T-helper 2 cell (primary cell): ENCODE measurements around the gene SMG6.

Experiments used
- DNase-seq, 5 experiments: peaks; one replicate each; pipeline versions ENCODE4 v3.0.0 to v3.0.0-alpha.2; 2012 to 2022

Gene SMG6

DNA sequence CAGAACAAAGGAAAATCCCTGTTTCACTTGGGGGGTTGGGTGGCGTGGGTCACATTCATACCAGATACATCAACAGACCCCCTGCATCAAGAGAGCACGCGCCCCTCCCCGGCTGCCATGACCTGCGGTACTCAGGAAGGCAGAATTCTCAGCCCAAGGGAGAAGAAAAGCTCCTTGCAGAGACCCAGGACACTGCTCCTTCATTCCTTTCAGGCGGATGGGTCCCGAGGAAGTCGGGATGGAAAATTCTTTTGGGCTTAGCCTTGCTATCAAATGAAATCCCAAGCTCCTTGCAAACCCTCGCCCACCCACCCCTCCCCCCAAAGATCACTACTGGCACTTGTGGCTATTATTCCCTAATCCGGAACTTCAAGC is 208.1 kb downstream of the SMG6 start:
- no peak for DNase-seq

DNA sequence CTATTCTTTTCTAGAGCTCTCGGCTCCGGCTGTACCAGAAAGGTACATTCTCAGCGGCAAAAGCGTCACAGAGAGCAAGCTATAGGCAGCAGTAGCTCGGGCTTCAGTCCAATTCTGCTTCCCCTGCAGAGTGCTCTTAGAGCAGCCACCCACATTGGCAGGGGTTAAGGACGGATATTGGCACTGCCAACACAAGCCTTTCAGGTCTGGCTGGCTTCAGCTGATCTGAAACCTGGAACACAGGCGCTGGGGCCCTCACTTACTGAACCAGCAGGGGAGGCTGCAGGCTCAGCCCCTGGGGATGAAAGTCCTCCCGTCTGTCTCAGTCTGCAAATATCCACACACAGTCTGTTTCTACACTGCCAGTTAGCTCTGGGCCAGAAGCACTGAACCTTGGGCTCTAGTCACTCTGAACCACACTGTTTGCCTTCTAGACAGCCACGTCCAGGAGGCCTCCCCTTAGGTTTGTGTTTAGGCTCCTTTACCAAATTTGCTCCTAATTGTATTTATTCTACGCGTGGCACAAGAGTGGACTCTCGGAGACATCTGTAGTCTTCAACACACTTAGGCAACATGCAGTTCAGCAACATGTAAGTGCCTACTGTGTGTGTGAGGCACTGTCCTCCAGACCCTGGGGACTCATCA is 208.6 kb downstream of the SMG6 start:
- no peak for DNase-seq

DNA sequence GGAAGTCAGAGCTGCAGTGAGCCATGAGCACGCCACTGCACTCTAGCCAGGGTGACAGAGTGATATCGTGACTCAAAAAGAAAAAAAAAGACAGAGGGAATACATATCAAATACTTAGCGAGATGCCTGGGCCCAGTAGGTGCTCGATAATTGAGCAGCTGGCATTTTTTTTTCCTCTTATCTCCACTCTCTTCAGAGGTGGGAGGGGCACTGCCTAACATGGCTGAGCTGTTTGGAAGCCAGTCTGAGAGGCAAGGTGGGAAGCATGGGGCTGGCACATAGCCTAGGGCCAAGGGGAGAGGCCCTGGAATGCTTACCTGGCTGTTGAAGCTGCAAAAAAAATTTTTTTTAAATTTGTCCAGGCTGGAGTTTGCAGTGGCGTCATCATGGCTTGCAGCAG is 210.2 kb downstream of the SMG6 start:
- DNase-seq = no peak

DNA sequence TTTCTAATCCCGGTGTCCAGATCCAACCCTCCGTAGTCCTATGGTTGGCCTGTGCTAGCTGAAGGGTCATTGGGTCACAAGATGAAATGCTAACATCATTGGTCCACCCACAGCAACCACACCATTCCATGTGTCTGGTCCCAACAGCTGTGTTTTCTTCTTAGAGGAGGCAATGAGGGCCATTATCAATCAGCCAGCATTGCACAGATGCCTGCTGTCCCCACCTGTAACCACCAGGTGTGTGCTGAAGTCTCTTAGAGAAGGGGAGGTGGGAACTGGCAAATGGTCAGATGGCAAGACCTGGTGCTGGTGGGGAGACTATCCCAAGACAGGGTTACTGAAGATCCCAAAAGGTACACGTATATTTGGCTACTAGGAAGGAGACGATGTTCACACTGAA is 211.3 kb downstream of the SMG6 start:
- DNase-seq = no peak

DNA sequence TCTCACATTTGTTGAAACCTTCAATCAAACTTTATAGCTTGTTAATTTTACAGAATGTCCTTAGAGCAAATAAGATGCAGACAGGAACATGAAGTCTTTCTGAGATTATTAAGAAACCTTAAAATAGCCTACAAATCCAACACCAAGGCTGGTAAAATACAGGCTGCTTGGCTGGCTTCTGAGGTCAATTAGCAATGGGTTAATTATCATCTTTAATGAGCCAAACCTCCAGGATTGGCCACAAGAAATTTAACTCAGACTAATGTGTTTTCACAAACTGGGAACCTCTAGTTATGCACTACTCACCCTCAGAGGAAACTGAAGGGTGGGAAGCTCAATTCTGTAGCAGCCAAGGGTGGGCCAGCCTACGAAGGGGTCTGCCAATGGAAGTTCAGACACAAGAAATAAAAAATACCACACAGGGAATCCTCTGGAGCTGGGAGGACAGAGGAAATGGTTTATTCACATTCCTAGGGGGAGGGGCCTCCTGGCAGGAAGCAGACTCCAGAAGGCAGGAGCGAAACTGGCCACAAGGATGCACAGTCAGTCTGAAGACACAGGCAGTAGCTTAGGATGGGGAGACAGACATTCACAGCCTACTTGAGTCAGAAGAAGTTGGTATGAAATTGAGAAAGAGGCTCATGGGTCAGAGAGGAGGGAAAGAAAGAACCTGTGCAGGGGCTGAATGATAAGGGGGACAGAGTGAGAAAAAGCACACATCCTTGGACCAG is 212.6 kb downstream of the SMG6 start:
- no peak for DNase-seq

DNA sequence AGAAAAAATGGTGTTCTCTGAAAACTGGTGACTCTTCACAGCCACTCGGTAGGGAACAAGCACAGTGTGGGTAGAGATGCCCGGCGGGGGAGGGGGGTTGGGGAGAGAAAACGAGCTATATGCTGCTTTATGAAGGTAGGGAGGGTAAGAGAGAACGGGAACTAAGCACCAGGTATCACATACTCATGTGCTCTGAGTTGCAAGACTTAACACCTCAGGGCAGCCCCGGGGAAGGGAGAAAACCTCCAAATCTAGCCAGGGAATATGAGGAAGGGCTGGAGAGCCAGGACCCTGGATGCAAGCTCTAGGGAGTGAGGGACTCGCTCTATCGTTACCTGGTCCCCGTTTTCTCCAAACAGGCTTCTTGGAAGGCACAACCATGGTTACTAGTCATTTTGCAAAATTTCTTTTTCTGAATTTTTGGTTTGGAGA is 213.4 kb downstream of the SMG6 start:
- DNase-seq = no peak

DNA sequence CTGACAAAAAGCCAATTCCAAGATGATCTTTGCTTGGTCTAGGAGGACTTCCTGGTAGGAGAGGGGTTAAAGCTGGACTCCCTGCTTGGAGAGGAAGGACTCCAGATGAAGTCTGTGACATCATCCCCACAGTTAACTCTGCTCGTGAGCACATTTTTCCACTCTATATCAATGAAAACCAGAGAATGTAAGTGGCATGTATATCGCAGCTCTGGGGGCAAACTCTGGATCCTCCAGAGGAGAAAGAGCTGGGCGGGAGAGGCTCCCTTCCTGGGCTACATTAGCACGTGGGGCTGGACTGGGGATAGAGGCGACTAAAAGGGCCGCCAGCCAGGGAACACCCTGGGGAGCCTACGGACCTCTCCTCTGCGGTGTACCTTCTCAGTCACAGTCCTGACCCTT is 214.6 kb downstream of the SMG6 start:
- no peak for DNase-seq

DNA sequence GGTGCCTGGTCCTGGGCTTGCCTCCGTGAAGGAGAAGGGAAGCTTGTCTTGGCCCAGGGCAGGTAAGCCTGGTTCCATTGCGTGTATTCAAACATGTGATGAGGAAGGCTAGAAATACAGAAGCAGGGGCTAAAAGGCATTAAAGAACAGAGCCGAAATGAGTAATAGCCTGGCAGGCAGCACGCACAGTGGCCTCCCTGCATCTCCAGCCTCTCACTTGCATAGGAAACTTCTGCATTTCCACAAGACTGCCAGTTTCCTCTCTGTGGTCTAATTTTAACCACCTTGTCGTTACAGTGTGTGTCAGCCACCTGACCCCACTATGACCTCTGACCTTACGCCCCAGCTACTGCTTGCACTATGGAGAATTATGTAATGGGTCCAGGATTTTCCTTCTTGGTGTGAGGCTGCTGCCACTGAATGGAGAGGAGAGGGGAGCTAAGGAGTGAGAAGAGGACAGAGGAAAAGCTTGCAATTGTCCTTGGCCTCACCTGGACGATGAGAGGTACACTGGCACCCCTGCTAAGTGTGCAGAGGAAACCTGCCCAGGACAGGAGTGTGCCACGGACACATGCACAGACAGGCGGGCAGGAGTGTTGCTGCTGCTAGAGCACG is 215.9 kb downstream of the SMG6 start:
- peak in 3 of 5 experiments; percentile 26 to 88 (median 27) for DNase-seq

DNA sequence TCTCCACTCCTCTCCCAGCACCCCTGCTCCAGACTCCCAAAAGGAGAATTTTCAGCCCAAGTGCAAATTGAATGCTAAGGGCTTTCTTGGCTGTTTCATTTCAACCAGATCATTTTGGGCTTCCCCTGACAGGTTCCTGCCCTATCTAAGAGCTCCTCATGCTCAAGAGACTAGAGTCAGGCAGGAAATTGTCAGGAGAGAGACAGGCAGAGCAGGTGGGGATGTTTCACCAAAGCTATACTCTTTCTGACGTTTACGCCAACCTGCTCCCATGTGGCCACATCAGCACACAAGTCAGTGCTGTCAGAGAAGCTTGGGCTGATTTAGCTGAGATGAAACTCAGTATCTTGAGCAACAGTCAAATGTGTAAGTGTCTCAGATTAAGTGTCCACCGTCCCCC is 217.3 kb downstream of the SMG6 start:
- no peak for DNase-seq

DNA sequence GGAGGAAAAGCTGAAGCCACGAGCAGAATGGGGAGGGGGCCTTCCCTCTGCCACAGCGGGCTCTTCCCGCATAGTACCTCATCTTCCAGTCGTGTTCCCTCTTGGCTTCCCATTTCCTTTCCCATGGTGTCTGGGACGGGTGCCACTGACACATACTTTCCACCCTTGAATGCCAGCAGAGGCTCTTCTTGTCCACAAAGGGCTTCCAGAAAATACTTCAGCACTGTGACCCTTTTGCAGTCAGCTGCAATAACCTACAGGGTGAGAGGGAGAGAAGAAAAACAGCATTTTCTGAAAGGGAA is 218.0 kb downstream of the SMG6 start:
- DNase-seq = no peak

DNA sequence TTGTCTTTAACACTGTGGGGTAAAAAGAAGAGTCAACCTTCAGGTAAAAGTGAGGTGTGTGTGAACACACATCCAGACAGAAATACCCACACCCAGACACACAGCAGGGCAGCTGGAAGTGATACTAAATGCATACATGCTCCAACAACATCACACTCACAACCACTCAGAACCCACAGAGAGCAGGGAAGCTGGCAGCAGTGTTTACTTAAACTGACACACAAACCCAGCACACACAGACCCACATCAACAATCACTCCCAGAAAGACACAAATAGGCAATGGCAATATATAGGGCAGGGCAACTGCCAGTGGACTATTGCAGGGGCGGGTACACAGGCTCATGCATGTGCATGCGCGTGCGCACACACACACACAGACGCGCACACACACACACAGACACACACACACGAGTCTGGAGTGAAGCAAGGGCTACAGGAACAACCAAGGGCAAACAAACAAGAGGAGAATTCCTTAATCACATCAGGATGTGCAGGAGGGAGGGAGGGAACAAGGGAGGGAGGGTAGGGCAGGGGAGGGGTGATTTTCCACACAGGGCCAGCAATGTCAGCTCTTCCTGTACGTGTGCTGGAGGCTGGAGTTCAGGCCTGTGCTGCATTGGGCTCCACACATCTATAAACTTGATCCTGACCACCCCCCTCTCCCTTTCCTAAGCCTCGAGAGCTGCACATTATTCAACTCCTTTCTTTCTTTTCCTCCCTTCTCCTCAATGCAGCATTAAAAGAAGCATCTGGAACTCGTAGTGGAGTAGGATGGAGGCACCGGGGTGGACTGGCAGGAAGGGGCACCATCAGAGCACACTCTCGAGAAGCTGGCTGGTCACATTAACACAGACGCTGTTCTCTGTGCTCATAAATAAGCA is 218.6 kb downstream of the SMG6 start:
- DNase-seq = no peak

DNA sequence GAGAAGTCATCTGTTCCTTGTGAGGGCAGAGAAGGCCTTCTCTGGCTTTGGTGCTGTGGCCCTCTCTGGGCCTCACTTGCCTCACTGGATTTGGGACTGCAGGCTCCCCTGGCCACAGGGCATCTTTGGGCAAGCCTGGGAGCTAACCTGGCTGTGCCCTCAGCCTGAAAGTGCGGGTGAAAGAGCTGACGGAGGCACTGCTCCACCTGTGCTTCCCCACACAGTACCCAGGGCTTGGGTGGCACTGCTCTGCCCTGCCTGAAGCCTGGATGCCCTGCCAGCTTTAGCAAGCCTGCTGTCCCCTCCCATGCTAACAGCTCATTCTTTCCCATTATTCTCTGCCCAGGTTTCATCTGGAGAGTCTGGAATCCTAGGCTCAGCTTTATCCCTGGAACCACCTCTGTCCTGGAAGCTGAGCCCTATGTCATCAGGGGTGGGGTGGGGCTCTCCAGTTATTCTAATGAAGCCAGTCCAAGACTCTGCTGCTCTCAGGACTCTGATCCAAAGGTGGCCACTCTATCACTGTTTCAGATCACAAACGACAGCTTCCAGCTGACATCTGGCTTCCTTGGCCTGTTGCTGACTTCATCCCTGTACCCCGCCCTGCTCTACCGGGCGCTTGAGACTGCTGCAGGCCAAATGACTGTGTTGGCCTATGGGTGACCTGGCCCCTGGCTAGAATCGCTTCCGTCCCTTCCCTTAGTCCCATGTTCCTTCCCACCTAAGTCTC is 219.4 kb downstream of the SMG6 start:
- no peak for DNase-seq

DNA sequence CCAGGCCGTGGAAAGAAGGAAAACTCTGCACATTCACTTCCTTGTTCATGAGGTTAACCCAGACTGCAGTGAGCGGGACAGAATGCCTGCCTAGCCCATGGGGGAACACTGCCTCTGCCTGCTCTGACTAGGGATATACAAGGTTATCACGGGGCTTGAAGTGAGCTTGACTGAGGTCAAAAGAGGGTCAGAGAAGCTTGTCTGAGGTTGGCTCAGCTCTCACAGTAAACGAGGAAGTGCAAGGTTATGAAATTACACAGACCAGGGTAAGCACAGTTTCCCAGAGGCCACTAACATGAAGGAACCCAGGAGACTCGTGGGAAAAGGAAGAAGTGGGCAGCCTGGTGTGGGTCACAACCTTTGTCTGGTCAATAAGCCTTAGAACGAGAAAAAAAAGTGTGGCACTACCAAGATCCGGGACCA is 220.0 kb downstream of the SMG6 start:
- DNase-seq = no peak

DNA sequence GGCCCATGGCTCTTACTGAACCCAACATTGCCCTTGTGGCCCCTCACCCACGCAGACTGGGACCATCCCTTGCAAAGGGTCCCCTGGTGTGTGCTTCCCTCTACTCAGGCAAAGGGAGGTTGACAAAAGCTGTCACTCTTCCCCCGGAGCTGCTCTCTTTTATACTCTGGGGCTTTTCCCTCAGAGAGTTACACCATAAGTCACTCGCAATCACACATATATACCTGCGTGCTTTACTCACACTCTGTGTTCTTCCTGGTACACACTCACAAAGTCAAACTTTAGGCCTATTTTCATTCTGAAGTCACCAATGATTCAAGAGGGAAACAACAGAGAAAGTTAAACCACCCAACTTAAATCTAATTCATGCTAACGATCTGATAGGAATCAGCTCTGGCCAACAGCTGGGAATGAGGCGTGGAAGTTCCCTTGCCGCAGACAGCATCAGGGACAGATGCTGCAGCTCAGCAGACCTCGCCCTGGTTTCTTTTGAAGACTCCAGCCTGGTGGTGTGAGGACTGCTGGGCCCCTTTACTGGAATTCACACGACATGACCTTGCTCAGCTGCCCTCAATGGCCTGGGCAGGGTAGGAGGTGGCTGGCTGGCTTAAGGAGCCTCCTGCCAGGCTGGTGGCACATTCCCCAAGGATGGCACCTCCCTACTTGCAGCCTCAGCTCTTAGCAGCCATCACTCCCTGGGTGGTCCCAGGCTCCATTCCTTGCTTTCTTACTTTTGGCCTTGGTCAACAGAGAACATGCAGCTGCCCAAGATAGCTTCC is 221.4 kb downstream of the SMG6 start:
- DNase-seq = no peak

DNA sequence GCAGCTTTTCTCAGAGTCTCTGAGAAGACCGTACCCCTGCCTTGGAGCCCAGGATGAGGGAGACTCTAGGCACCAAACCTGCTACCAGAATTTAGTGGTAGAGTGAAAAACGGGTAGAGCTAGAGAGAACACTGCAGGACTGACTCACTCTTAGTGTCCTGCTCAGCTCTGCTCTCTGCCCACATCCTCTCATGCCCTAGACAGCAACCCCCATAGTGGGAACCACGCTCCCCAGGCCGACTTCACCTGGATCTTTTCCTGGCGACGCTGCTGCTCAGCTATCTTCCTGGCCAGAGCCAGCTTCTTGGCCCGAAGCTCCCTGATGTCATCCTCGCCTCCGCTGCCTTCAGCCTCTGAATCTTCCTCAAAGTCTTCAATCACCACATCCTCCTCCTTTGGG is 222.0 kb downstream of the SMG6 start:
- no peak for DNase-seq

DNA sequence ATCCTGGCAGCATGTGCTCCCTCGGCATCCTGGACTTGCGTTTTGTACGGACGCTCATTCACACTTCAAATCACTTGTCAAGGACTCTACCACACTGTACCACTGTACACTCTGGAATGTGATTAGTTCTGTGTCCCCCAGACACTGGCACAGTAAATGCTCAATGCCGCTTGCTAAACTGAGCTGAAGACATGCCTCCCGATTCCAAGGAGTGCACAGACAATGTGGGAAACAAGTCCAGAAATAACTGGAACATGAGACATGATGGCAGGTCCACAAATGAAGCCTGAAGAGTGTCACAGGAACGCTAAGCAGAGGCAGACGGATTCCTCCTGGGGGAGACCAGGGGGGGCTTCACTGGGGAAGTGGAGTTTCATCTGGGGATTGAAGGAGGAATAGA is 226.5 kb downstream of the SMG6 start:
- no peak for DNase-seq

DNA sequence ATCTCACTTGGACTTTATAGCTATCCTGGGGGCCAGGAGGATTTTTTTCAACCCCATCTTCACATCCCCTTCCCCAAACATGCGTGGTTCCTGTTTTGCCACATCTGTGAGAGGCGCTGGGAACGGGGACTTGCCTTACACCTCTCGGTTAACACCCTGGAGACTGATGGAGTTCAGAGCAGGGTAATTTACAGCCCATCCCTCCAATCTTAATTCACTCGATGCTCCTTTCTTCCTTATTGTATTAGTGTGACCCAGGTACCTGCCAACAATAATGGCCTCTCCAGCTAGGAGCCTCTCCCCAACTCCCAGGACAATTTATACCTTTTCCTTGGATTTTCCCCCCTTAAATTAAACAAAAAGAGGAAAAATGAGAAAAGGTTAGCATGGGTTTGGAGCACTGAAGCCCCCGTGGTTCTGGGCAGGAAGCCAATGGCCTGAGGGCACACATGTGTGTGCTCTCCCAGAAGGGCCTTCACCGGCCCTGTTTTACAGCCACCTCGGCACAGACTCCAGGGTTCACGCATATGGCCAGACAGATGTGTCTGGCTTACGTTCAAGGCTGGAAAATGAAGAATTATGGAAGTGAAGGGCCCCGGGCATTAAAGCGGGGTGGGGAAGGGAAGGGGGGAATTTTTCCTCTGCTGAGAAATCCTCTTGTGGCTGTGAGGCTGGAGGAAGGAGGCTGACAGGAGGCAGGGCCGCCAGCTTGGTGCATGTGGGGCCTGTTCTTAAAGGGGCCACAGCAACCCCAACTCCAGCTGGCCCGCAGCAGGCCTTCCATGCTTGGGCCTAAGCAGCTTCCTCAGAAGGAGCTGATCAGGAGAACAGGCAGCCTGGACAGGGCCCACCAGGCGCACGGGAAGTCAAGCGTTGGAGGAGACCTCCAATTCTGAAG is 227.2 kb downstream of the SMG6 start:
- DNase-seq = no peak

DNA sequence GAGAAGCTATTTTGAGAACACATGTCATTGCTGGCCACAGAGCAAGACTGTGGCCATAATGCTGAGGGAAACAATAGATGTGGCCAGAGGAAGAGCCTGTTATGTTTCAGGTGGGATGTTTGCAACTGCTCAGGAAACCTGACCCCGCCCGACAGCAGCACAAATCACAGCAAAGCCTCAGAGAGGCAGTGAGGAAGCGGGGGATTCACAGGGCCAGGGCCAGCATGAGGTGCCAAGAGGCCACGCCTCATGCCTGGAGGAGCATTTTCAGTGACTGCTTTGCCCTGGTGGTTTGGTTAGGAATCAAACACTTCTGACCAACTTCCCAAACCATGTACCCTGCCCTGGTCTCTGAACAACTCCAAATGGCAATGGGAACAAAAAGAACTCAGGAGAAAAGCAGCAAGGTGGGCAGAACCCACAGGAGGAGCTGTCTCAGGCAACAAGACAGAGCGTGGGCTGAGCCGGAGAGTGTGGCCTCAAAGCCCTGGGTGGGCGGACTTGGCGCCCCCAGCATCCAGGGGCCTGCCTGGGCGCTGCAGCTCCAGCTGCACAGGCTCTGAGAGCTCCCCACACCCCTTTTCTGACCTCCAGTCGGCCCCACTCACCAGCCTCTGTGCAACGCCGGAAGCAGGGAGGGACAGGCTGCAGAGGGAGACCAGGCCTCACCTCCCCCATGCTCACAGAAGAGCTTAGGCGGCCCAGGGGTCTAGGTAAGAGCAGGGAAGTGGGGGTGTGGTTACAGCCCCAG is 228.1 kb downstream of the SMG6 start:
- DNase-seq = no peak

DNA sequence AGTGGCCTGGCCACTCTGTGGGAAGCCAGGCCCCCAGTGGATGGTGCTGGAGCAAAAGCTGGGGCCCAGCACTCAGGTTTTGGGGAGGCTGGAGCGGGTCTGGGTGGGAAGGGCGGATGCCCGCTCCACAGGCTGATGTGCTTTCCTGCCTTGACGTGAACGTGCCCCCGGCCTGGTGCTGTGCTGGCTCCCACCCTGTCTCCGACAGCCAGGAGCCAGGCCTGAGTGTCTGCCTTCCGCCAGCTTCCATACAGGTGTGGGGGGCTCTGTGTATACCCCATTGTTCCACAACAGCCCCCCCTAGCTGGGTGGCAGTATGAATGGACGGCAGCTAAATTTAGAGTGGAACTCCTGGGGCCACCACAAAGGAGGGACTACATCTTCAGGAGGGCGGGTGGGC is 228.7 kb downstream of the SMG6 start:
- DNase-seq = no peak
